Hematopoietic multipotent progenitor cell (in vitro differentiated cells): ENCODE measurements around the gene SOS1. TPM values are rescaled to one million over a fixed set of nuclear protein-coding genes. Genes with fewer than 3 reads are reported as not detected.
"Not testable (repeated sequence)": the region's sequence is repeated elsewhere in the genome, so short reads cannot be mapped to it uniquely, and the experiment has no call there.

Experiments
- DNase-seq, 3 donors: peaks; one replicate each; pipeline ENCODE4 v3.0.0-alpha.2; 2011 to 2015; ENCODE audit warnings: low read depth in 2 of 3, low spot score in 2 of 3
- total RNA-seq: library from RNA; depleted of rRNA; stranded (reverse); fragments of >200 nt; gene quantifications from one replicate; pipeline ENCODE4 v1.2.3, GENCODE V29; 2012

SOS1 gene
- total RNA-seq, 1 donor, result 8.6 TPM

DNA sequence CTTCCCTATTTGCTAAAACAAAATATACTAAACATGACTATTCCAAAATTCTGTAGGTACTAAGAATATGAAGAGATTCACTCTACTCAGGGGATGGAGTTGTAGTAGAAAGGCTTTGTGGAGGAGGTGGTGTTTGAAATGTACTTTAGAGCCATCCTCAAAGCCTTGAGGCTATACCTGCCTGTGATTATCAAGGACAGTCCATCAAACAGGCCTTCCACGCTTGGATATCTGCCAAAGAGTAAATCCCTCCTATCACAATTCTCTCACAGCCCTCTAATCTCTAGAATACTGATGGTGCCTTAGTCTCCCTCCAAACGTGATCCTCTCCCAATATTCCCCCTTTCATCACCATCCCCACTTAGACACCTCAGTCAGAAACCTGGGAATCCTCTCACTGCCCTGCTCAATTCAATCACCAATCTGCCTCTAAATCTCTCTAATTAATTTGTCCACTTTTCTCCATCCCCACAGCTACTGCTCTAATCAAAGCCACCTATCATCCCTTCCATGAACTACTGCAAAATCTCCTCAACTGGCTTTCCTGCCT, 13.1 kb downstream of the SOS1 start:
- DNase-seq, result no peak

DNA sequence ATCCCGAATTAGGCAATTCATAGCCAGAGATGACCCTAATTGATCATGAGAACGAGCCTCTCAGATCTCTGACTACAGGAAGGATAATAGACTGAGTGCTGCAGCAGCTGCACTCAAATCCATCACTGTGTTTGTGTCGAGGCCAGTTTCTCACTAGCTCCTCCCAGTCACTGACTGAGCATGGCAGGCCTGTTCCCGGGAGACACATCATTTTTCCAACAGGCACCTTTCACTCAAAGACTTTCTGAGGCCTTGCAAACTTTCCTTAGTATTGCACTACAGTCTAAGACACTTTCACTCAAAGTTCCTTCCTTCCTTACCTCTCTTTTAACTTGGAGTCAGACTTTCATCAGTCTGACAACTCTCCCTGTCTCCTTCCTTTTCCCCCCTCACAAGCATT, 13.7 kb downstream of the SOS1 start:
- no peak for DNase-seq

DNA sequence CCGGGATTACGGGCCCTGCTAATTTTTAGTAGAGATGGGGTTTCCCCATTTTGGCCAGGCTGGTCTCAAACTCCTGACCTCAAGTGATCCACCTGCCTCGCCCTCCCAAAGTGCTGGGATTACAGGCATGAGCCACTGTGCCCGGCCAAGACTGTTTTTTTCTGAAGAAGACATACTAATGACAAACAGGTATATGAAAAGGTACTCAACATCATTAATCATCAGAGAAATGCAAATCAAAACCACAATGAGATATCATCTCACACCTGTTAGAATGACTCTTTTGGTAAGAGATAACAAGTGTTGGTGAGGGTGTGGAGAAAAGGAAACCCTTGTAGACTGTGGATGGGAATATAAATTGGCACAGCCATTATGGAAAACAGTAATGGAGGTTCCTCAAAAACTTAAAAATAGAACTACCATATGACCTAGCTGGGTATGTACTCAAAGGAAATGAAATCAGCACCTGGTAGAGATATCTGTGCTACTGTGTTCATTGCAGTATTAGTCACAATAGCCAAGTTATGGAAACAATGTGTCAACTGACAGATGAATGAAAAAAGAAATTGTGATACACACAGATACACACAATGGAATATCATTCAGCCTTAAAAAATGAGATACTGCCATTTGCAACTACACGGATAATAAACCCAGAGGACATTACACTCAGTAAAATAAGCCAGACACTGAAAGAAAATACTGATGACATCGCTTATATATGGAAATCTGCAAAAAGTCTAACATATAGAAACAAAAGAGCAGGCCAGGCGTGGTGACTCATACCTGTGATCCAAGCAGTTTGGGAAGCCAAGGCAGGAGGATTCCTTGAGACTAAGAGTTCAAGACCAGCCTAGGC, 20.8 kb downstream of the SOS1 start:
- DNase-seq, result peak in 1 of 3 donors; percentile 4

DNA sequence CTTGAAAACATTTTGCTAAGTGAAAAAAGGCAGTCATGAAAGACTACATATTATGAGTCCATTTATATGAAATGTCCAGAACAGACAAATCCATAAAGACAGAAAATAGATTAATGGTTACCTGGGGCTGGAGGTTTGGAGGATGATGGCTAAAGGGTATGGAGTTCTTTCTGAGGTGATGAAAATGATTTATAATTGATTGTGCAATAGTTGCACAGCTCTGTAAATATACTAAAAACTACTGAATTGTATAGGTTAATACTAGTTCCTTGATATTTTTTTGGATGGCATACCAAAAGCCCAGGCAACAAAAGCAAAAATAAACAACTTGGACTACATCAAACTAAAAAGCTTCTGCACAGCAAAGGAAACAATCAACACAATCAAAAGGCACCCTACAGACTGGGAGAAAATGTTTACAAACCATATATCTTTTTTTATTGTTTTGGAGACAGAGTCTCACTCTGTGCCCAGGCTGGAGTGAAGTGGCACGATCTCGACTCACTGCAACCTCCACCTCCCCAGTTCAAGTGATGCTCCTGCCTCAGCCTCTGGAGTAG, 21.5 kb downstream of the SOS1 start:
- no peak for DNase-seq

DNA sequence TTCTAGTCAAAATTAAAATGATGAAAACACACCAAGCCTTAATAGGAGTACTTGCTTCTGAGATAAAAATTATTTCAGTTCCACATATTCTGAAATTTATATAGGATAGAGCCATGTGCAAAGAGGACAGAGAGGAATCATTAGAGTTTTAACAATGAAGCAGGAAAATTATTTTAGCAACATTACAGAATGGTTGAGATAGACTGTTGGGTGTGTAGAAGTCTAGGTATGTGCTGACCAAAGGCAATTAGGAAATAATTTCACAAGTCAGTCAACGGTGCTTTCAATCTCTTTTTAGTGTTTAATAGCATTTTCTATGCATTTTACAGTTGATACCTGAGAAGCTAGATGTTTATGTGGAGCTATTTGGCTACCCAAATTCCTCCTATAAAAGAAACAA, 25.2 kb downstream of the SOS1 start:
- no peak for DNase-seq

DNA sequence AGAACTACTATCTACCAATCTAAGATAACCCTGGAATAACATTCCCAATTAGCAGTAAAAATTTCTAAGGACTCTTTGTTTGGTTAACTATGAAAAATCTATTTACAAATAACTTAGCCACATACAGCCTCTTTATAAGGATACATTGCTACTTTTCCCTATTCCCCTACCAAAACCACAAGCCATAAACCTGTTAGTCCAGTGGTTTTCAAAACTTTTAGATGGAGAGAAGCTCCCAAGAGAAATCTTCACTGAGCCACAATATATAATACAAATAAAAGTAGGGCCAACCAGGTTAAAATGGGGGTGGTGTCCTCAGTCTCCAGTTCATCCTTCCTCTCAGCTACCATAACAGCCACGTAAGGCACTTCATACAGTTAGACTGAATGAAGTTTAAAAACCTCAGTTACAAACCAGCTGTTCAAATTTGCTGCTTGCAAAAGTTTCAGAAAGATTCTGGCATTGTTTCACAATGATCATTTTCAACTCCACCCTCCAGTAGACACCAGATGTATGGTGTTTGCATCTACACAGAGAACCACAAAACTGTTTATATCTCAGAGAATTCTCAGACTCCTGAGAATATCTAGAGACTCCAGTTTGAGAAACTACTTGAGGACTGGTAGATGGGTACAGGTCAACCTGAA, 26.0 kb downstream of the SOS1 start:
- no peak for DNase-seq

GRCh38 chr2:39093218-39093898, 27.5 kb downstream of the SOS1 start:
- no peak for DNase-seq

DNA sequence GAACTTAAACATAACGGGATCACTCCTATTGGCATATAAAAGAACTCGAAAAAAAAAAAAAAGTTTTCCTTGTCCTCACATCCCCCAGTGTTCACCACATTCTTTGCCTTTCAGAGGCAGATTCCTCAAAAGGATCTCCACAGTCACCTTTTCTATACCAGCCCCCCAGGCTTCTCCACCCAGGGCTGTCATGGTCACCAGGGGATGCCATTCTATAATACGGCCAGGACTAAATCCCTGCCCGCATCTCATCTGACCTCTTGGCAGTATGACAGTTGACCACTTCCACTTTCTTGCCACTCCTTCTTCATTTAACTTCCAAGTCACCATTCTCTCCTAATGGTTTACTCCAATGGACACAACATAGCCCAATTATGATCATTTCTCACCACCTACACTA, 29.3 kb downstream of the SOS1 start:
- no peak for DNase-seq

- no peak for DNase-seq
These were observed 29.8 kb downstream of the SOS1 start for GRCh38 chr2:39091063-39091462.

GRCh38 chr2:39080152-39080551, 40.7 kb downstream of the SOS1 start:
- DNase-seq, result no peak

GRCh38 chr2:39069890-39070465, 50.9 kb downstream of the SOS1 start:
- DNase-seq, result no peak

DNA sequence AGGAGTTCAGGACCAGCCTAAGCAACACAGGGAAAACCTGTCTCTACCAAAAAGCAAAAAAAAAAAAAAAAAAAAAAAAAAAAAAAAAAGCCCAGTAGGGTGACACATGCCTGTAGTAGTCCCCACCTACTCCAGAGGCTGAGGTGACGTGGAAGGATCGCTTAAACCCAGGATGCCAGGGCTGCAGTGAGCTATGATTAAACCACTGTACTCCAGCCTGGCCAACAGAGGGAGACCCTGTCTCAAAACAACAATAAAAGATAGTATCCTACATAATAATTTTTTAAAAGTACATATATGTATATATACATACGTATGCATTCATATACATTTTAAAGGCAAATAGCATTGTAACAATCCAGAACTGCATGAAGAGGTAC, 51.7 kb downstream of the SOS1 start:
- peak in 2 of 3 donors; percentile 18 to 22 for DNase-seq

DNA sequence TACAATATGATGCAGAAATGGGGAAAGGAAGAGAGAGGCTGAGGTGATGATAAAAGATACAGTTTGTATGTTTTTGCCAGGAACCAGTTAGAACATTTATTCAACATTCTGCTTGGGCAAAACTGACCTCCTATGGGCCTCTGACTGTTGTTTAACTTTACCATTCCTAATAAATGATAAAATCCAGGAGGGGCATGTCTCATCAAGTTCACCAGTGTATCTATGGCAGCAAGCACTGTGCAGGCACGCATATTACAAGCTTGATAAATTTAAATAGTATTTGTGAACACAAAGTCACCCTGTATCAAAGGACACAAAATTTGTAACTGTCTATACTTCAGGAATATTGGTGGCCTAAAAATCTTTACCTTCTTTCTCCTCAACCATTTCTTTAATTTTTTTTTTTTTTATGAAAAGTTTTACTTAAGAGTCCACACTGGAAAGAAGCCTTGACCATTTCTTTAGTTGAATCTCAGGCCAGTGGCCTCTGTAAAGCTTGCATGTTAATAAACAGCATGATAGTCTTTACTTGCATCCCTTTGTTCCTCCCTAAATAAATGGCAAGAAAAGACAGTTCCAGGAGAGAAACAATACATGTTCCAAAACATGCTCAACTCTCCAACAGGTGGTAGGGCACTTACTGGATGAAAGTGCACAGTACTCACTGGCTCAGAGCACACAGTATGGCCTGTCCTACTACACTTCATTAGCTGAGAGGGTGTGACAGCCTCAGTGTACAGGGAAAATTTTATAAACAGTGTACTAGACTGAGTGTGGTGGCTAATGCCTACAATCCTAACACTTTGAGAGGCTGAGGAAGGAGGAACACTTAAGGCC, 52.3 kb downstream of the SOS1 start:
- DNase-seq, result no peak

DNA sequence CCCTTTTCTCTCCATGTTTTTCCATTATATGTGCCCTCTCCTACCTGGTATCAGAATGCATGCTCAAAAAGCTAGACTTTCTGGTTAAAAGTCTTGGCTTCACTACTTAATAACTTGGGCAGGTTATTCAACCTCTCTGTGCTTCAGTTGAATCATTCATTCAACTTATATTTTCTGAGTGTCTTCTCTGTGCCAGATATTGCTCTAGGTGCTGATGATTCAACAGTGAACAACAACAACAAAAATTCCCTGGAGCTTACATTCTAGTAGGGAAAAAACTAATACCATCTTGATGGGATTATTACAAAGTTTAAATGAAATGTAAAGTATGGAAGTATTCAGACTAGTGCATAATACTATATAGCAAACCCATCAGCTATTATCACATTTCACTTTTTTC, 55.2 kb downstream of the SOS1 start:
- DNase-seq, result no peak

DNA sequence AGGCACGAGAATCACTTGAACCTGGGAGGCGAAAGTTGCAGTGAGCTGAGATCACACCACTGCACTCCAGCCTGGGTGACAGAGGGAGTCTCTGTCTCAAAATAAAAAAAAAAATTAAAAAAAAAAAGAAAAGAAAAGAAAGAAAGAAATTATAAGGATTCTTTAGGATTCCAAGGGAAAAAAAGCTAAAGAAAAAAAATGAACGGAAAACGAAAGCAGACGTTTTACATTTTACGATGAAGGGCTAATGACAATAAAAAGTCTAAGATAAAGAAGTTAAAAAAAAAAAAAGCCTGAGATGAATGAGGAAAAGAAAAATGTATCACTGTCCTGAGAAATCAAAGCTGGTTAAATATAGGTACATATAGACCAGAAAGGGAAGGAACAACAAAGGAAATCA, 58.5 kb downstream of the SOS1 start:
- no peak for DNase-seq

GRCh38 chr2:39061280-39061679, 59.6 kb downstream of the SOS1 start:
- DNase-seq, result no peak

DNA sequence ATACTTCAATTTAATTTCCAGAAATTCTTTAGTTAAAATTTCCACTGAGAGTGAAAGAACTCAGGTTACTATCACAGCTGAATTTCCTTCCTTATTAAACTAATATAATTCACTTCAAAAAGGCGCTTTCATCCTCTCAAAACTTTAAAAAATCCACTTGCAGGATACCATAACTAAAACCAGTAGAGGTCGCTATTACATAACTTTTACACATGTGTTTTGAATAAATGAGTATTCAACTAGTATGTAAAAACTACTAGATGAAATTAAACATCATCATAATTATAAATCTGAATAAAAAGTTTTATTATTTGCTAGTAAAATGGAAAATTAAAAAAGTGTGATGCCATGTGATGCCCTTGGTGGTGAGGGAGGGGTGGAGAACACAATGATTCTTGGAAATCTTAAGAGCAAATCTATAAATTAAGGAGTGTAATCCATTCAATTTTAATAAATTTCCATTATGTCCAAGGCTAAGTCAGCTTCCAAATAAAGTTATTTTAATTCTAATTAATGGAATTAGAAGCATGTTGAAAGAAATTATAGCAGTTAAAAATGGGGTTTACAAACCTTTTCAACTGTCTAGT, 61.4 kb downstream of the SOS1 start:
- DNase-seq, result peak in 2 of 3 donors; percentile 38 to 81

DNA sequence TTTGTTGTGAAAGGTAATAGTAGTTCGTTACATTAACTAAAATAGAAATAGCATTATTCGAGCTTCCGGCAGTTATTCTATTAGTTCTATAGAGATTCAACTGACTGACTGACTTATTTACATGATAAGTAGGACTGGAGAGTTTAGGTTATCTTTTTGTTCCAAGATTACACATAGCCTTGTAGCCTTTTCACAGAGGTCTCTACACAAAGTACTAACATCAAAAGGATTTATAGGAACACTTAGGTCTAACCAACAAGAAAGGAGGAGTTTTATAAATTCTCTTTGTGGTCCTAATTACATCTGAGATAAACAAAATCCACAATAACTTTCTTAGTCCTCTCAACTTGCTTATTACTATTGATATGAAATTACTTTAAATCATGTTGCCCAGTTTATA, 62.8 kb downstream of the SOS1 start:
- DNase-seq, result no peak

GRCh38 chr2:39052665-39053064, 68.2 kb downstream of the SOS1 start:
- DNase-seq, result not testable (repeated sequence)

- DNase-seq, result no peak
These were observed 70.7 kb downstream of the SOS1 start for GRCh38 chr2:39050109-39050508.
